ENCODE data around the gene SLC35E4.
A peak's percentile ranks its signal among the peaks of the same experiment; 100 is the strongest.

SLC35E4 gene

DNA sequence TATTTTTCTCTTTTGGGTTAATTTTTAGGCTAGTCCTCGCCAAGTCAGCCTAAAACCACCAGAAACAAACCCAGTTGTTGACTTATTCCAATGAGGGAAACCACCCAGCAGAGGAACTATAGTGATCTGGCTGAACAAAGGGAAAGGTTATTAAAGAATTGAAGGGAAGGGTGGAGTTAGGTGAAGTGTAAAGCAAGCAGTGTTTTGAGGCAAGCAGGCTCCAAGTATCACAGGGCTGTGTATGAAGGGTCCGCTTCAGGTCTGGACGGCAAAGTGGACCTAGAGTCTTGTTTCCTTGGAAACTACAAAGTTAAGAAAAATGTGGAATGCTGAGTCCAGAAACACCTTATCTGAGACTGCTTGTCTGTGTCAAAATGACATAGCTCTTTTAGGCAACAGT lies 31.8 kb upstream of the SLC35E4 start:
- TF ChIP-seq, protein P1, sequence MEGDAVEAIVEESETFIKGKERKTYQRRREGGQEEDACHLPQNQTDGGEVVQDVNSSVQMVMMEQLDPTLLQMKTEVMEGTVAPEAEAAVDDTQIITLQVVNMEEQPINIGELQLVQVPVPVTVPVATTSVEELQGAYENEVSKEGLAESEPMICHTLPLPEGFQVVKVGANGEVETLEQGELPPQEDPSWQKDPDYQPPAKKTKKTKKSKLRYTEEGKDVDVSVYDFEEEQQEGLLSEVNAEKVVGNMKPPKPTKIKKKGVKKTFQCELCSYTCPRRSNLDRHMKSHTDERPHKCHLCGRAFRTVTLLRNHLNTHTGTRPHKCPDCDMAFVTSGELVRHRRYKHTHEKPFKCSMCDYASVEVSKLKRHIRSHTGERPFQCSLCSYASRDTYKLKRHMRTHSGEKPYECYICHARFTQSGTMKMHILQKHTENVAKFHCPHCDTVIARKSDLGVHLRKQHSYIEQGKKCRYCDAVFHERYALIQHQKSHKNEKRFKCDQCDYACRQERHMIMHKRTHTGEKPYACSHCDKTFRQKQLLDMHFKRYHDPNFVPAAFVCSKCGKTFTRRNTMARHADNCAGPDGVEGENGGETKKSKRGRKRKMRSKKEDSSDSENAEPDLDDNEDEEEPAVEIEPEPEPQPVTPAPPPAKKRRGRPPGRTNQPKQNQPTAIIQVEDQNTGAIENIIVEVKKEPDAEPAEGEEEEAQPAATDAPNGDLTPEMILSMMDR (IDR thresholded peaks at IDR 0.05), result no peak
- H3K9me3 ChIP-seq, result no peaks in the 10 kb centered on the region
- H3K27ac ChIP-seq, result no peak overlapping the region
- H3K27me3 ChIP-seq, result no peaks in the 10 kb centered on the region
- no peak overlapping the region for H3K4me3 ChIP-seq (ENCODE audit: low read depth in 1 of 2, low read length in 1 of 2)
- H3K4me1 ChIP-seq (ENCODE audit: control insufficient read depth in 1 of 2, insufficient read depth in 1 of 2, low read depth in 1 of 2, low read length in 1 of 2), result peaks cover 19 to 23% of the 10 kb centered on the region in 2 experiments
- H3K36me3 ChIP-seq, result no peaks in the 10 kb centered on the region

DNA sequence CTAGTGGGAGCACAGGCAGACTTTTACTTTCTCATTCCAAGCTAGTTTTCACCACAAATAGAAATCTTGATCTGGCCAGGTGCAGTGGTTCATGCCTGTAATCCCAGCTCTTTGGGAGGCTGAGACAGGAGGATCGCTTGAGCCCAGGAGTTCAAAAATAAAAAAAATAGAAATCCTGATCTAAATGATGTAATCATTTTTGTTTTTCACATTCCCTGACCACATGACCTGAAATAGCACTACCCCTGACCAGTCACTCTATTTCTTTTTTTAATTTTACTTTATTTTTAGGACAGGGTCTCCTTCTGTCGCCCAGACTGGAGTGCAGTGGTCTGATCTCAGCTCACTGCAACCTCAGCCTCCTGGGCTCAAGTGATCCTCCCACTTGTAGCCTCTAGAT lies 30.9 kb upstream of the SLC35E4 start:
- H3K36me3 ChIP-seq, result no peaks in the 10 kb centered on the region

DNA sequence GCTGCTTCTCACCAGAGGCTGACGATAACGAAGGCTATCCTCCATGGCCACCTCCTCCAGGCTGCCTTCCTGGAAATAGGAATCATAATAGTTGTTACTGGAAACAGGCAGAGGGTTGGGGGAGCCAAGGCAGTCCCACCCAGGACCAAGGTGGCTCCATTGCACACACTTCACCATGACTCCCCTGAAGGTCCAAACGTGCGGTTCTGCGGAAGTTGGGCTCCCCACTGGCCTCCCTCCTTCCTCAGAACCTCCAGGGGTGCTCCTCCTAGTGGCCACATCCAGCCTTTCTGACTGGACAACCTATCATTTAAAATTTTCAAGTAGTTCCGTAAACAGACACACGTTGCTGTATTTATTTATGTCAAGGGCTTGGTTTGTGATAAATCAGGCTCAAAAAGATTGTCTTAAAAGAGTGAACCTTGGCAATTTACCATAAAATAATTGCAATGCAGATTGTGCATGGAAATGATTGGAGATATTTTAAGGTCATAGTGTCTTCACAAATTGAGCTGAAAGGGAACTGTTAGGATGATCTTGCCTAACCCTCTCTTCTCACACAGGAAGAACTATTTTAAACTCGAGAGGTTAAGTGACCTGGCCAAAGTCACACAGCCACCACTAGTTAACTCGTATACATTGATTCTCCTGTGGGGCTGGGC lies 30.0 kb upstream of the SLC35E4 start:
- H3K9me3 ChIP-seq, result no peaks in the 10 kb centered on the region
- peaks cover 15% of the 10 kb centered on the region for H3K27me3 ChIP-seq
- no peaks in the 10 kb centered on the region for H3K36me3 ChIP-seq
- peak overlapping the region; percentile 53 for H3K27ac ChIP-seq
- H3K4me3 ChIP-seq (ENCODE audit: low read depth in 1 of 2, low read length in 1 of 2), result peak overlapping the region in 1 of 2 experiments; percentile 59
- H3K4me1 ChIP-seq (ENCODE audit: control insufficient read depth in 1 of 2, insufficient read depth in 1 of 2, low read depth in 1 of 2, low read length in 1 of 2), result peaks cover 23 to 26% of the 10 kb centered on the region in 2 experiments
- TF ChIP-seq, protein P1 (IDR thresholded peaks at IDR 0.05), result peak; percentile 64

More for the DNA sequence above, 30.9 kb upstream of the SLC35E4 start:
- Histone ChIP-seq H3K4me3 (ENCODE audit: low read depth in 1 of 2, low read length in 1 of 2) (no peak overlapping the region), H3K27ac (no peak overlapping the region), H3K27me3 (peaks cover 6% of the 10 kb centered on the region), H3K9me3 (no peaks in the 10 kb centered on the region), H3K4me1 (ENCODE audit: control insufficient read depth in 1 of 2, insufficient read depth in 1 of 2, low read depth in 1 of 2, low read length in 1 of 2) (peaks cover 23 to 26% of the 10 kb centered on the region in 2 experiments)
- TF ChIP-seq, protein P1 (IDR thresholded peaks at IDR 0.05), result no peak

DNA sequence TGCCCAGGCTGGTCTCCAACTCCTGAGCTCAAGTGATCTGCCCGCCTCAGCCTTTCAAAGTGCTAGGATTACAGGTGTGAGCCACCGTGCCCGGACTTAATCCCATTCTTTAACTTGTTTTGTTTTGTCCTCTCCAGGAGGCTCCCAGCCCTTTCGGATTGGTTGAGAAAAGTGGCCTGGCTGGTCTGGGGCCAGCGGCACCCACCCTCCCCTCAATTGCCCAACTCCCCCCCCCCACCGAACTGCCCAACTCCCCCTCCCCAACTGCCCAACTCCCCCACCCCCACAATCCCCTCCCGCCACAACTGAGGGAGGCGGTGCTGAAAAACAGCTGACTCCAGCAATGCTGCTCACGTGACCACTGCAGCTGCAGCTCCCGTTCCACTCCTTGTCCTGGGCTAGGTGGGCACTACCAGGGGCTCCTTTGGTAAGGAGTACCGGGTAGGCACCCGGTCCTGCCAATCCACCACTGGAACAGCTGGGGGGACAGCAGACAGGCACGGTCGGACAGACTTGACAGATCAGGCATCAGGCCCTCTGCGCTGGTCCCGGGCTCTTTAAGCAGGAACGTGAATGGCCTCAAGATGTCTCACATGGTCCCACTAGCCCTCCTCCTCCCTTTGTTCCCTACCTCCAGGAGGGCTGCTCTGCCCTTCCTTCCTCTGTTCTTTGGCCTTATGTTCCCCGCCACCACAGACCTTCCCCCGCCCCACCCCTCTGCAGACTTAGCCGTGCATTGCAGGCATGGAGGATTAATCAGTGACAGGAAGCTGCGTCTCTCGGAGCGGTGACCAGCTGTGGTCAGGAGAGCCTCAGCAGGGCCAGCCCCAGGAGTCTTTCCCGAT lies 28.9 kb upstream of the SLC35E4 start, which contains the start of gene TCN2:
Gene TCN2 (plus strand): TSS at position 720 of the 845 bp plus-strand sequence. CDS start 158 bp downstream, outside the sequence.
- Histone ChIP-seq H3K4me3 (ENCODE audit: low read depth in 1 of 2, low read length in 1 of 2) (peak within 1 kb of the TSS; percentile 57 to 59), H3K4me1 (ENCODE audit: control insufficient read depth in 1 of 2, insufficient read depth in 1 of 2, low read depth in 1 of 2, low read length in 1 of 2) (peaks cover 23 to 26% of the 10 kb centered on the region in 2 experiments), H3K27ac (peak within 1 kb of the TSS; percentile 53), H3K9me3 (no peaks in the 10 kb centered on the region), H3K36me3 (no peaks in the 10 kb centered on the region), H3K27me3 (peaks cover 15% of the 10 kb centered on the region)
- TF ChIP-seq, protein P1 (IDR thresholded peaks at IDR 0.05), result no peak

DNA sequence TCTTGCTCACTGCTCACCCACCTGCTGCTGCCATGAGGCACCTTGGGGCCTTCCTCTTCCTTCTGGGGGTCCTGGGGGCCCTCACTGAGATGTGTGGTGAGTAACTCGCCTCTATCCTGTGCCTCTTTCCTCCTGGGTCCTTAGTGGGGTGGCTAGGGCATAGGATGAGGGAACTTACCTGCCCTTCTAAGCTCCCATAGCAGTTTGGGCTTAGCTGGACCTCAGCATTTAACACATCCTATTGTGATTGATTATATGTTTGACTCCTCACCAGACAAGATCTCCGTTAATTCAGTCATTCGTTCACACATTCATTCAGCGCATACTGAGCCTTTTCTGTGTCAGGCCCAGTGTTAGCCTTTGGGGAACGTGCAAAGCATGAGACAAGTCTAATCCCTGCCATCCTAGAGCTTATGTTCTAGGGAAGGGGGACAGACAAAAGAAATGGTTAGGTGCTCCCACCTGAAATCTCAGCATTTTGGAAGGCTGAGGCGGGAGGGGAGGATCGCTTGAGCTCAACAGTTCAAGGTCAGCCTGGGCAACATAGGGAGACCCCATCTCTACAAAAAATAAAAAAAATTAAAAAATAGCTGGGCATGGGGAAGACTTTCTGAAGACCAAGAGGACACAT lies 28.2 kb upstream of the SLC35E4 start:
- TF ChIP-seq, protein P1 (IDR thresholded peaks at IDR 0.05), result no peak
- H3K4me1 ChIP-seq (ENCODE audit: control insufficient read depth in 1 of 2, insufficient read depth in 1 of 2, low read depth in 1 of 2, low read length in 1 of 2), result peaks cover 23 to 26% of the 10 kb centered on the region in 2 experiments
- H3K9me3 ChIP-seq, result no peaks in the 10 kb centered on the region
- peak overlapping the region; percentile 5 for H3K27ac ChIP-seq
- H3K36me3 ChIP-seq, result no peaks in the 10 kb centered on the region
- peak overlapping the region; percentile 57 to 59 for H3K4me3 ChIP-seq (ENCODE audit: low read depth in 1 of 2, low read length in 1 of 2)
- H3K27me3 ChIP-seq, result peaks cover 15% of the 10 kb centered on the region

Measured in neutrophil (primary cell).